Sigmoid colon (tissue), 7 donors: Measurements from ENCODE around the gene CD83. TPM values are rescaled to one million over a fixed set of nuclear protein-coding genes. Genes with fewer than 3 reads are reported as not detected.

Experiments used
- DNase-seq: peaks from one replicate; pipeline ENCODE4 v3.0.0-alpha.2; 2019
- H3K27ac ChIP-seq, 4 donors: fragments of 200-600 bp; sonication (generic); one replicate each; pipeline ENCODE4 v1.5.1; 2016 to 2019; ENCODE audit warnings: mild to moderate bottlenecking in 1 of 4
- H3K27me3 ChIP-seq, 3 donors: fragments of 200-600 bp; sonication (generic); one replicate each; pipeline ENCODE4 v1.5.1; 2019; ENCODE audit warnings: mild to moderate bottlenecking in 1 of 3
- H3K36me3 ChIP-seq, 4 donors: fragments of 200-600 bp; sonication (generic); one replicate each; pipeline ENCODE4 v1.5.1; 2016 to 2019
- H3K4me1 ChIP-seq, 4 donors: fragments of 200-600 bp; sonication (generic); one replicate each; pipeline ENCODE4 v1.5.1; 2017 to 2019
- H3K4me3 ChIP-seq, 4 donors: fragments of 200-600 bp; sonication (generic); one replicate each; pipeline ENCODE4 v1.5.1; 2017 to 2019; ENCODE audit warnings: mild to moderate bottlenecking in 2 of 4, moderate library complexity in 1 of 4
- H3K9me3 ChIP-seq, 4 donors: fragments of 200-600 bp in 3 of 4; sonication (generic) in 3 of 4; one replicate each; pipeline versions ENCODE4 v1.5.1 to v1.6.1; 2013 to 2019
- EP300 ChIP-seq, 4 donors: sonication (generic); formaldehyde crosslinking; IDR thresholded peaks; one replicate each; pipeline ENCODE4 v1.6.1; 2017; ENCODE audit warnings: antibody characterized with exemption in 4 of 4
- POLR2A ChIP-seq, 2 donors: fragments of 450-650 bp; IDR thresholded peaks; one replicate each; pipeline ENCODE4 v1.6.1; 2016; ENCODE audit warnings: antibody characterized with exemption in 2 of 2, mild to moderate bottlenecking in 2 of 2, moderate library complexity in 2 of 2
- POLR2AphosphoS5 ChIP-seq, 4 donors: sonication (generic); formaldehyde crosslinking; IDR thresholded peaks; one replicate each; pipeline ENCODE4 v1.6.1; 2017; ENCODE audit warnings: antibody characterized with exemption in 4 of 4
- WGBS, 2 donors: extraction: QIAGEN DNeasy Blood & Tissue Kit; methylation state at CpG; one replicate each; pipeline ENCODE4 v1.1.7; 2013; 5-methylcytosine and 5-hydroxymethylcytosine counted together
- intact Hi-C: fragments of 100-400 bp; cut with DNase I; formaldehyde crosslinking; loops from one replicate; pipeline ENCODE4 v1.15.1; 2023
- polyA plus RNA-seq, 3 donors: library from polyadenylated mRNA; stranded (reverse); fragments of 200-250 nt; gene quantifications; one replicate each; pipeline ENCODE4 v1.2.3, GENCODE V29; 2013
- total RNA-seq, 4 donors: library from RNA; depleted of rRNA; stranded (reverse); fragments of >200 nt; gene quantifications; one replicate each; pipeline ENCODE4 v1.1.0, GENCODE V29; 2016
- TF ChIP-seq, protein P1 (sequence below), 4 experiments: fragments of 450-650 bp in 3 of 4; fragments of 200-600 bp in 1 of 4; IDR thresholded peaks; one replicate each; pipeline ENCODE4 v1.5.1; 2016 to 2019; ENCODE audit warnings: antibody characterized with exemption in 4 of 4, mild to moderate bottlenecking in 3 of 4, moderate library complexity in 2 of 4
- donor health status: healthy with polysubstance abuse.
- donor health status: Bipolar disorder and iron deficiency.
- donor health status: healthy.

CD83 gene
- total and polyA plus RNA-seq, 7 donors = 0.60 to 16.0 (median 1.6) TPM

- no peak for TF ChIP-seq POLR2A (IDR thresholded peaks at IDR 0.05)
- TF ChIP-seq, protein P1, sequence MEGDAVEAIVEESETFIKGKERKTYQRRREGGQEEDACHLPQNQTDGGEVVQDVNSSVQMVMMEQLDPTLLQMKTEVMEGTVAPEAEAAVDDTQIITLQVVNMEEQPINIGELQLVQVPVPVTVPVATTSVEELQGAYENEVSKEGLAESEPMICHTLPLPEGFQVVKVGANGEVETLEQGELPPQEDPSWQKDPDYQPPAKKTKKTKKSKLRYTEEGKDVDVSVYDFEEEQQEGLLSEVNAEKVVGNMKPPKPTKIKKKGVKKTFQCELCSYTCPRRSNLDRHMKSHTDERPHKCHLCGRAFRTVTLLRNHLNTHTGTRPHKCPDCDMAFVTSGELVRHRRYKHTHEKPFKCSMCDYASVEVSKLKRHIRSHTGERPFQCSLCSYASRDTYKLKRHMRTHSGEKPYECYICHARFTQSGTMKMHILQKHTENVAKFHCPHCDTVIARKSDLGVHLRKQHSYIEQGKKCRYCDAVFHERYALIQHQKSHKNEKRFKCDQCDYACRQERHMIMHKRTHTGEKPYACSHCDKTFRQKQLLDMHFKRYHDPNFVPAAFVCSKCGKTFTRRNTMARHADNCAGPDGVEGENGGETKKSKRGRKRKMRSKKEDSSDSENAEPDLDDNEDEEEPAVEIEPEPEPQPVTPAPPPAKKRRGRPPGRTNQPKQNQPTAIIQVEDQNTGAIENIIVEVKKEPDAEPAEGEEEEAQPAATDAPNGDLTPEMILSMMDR (IDR thresholded peaks at IDR 0.05) = no peak
- no peak for TF ChIP-seq EP300 (IDR thresholded peaks at IDR 0.05)
- TF ChIP-seq POLR2AphosphoS5 (IDR thresholded peaks at IDR 0.05) = no peak
- peaks cover 0 to 10% (median 2%) of the 10 kb centered on the region in 4 donors for H3K36me3 ChIP-seq
- WGBS, 2 donors = 90 to 94% methylated on average over 9 of the region's 9 CpGs
- no peak for DNase-seq
- intact Hi-C loops = no loop called here
- no peak overlapping the region for H3K4me3 ChIP-seq
- no peaks in the 10 kb centered on the region for H3K27me3 ChIP-seq
- H3K27ac ChIP-seq = no peak overlapping the region
- no peaks in the 10 kb centered on the region for H3K4me1 ChIP-seq
- no peaks in the 10 kb centered on the region for H3K9me3 ChIP-seq
Measured at GRCh38 chr6:14135893-14136539, 18.4 kb downstream of the CD83 start.

DNA sequence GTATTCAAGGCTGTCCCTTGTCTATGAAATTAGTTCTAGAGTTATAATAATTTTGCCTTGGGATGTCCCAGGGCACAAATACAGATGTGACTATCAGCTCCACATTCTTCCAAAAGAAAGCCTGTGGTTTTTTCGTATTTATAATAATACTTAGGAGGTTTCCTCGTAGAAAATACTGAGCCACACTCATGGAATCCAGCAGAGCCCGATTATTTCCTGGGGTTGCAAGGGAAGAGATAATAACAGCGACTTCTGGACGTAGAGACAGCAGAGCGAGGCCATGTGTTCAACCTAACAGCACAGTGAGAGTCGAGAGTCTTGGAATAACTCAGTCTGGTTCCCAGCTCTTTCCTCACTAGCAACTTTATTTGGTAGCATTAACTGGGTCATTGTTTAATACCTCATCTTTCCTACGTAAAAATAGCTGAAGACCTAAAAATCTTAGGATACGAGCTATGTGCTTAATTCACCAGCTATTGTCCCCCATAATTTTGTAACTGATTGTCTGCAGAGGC lies 21.2 kb downstream of the CD83 start:
- TF ChIP-seq POLR2A (IDR thresholded peaks at IDR 0.05) (no peak), EP300 (IDR thresholded peaks at IDR 0.05) (no peak), POLR2AphosphoS5 (IDR thresholded peaks at IDR 0.05) (no peak)
- TF ChIP-seq, protein P1 (IDR thresholded peaks at IDR 0.05) = no peak
- WGBS, 2 donors = 91 to 94% methylated on average over 9 of the region's 9 CpGs
- H3K4me1 ChIP-seq = peaks cover 0 to 10% (median 4%) of the 10 kb centered on the region in 4 donors
- H3K9me3 ChIP-seq = no peaks in the 10 kb centered on the region
- H3K27ac ChIP-seq = no peak overlapping the region
- DNase-seq = no peak
- no peak overlapping the region for H3K4me3 ChIP-seq
- peaks cover 0 to 10% (median 2%) of the 10 kb centered on the region in 4 donors for H3K36me3 ChIP-seq
- intact Hi-C loops = no loop called here
- no peaks in the 10 kb centered on the region for H3K27me3 ChIP-seq

DNA sequence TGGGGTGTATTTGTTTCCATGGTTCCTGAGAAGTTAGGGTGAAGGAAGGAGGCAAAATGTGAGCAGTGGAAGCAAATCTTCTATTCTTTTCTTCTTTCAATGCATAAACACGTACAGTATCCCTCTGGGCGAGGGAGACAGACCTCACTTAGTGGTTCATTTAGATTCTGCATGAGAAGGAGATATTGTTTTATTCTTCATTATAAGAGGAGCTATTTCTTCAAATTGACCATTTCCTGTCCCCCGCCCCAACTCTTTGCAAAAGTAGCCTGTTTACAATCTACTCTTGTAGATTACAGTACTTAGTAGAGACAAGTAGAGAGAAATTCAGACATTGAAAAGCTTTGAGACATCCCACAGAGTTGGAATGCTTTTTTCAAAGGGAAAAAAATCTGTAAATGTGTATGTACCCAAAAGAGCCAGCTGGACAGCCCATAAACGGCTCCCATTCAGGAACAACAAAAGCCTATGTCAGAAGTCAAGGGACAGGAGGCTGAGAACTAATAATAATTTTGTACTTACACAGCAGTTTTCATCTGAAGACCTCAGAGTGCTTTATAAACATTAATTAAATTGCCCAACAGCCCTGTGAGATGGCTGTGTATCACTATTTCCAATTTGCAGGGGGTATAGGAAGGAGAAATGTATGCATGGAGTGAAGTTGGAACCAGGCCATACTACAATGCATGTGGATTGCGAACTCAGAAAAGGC lies 23.9 kb downstream of the CD83 start:
- Histone ChIP-seq H3K9me3 (no peaks in the 10 kb centered on the region), H3K4me3 (no peak overlapping the region), H3K27me3 (no peaks in the 10 kb centered on the region), H3K36me3 (no peaks in the 10 kb centered on the region), H3K4me1 (peaks cover 0 to 10% (median 4%) of the 10 kb centered on the region in 4 donors), H3K27ac (no peak overlapping the region)
- DNase-seq = no peak
- intact Hi-C loops = no loop called here
- TF ChIP-seq EP300 (IDR thresholded peaks at IDR 0.05) (no peak), POLR2AphosphoS5 (IDR thresholded peaks at IDR 0.05) (no peak), POLR2A (IDR thresholded peaks at IDR 0.05) (no peak)
- TF ChIP-seq, protein P1 (IDR thresholded peaks at IDR 0.05) = no peak
- WGBS, 2 donors = 83 to 88% methylated on average over 5 of the region's 5 CpGs

DNA sequence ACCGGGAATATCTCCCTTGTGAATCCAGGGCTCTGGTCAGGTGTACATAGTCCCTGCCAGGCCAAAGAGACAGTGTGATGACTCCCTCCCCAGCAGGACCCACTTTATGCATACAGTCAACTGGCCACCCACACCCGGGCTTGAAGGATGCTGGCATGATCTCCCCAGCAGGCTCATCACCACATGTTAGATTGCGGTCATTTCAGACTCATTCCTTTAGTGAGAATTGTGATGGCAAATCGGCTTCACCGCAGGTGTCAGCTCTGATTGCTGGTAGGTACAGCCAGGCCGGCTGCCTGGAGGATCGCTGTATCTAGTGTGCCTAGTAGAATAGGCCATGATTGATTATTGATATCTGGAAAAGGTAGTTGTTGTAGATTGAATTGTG lies 24.5 kb downstream of the CD83 start:
- Histone ChIP-seq H3K4me1 (peaks cover 0 to 10% (median 4%) of the 10 kb centered on the region in 4 donors), H3K36me3 (no peaks in the 10 kb centered on the region), H3K27ac (no peak overlapping the region), H3K4me3 (no peak overlapping the region), H3K27me3 (no peaks in the 10 kb centered on the region), H3K9me3 (no peaks in the 10 kb centered on the region)
- 81 to 91% methylated on average over 7 of the region's 7 CpGs for WGBS, 2 donors
- no peak for TF ChIP-seq POLR2A (IDR thresholded peaks at IDR 0.05)
- TF ChIP-seq POLR2AphosphoS5 (IDR thresholded peaks at IDR 0.05) = no peak
- TF ChIP-seq EP300 (IDR thresholded peaks at IDR 0.05) = no peak
- TF ChIP-seq, protein P1 (IDR thresholded peaks at IDR 0.05) = no peak
- intact Hi-C loops = no loop called here
- DNase-seq = no peak
